Type B pancreatic cell (in vitro differentiated cells): Measurements from ENCODE around the gene NDUFV2. TPM values are rescaled to one million over a fixed set of nuclear protein-coding genes. Genes with fewer than 3 reads are reported as not detected.

Experiments used
- DNase-seq: peaks from one replicate; pipeline ENCODE4 v3.0.0; 2021; ENCODE audit warnings: mixed read lengths; ENCODE audit not compliant: unreplicated experiment; ENCODE audit errors: extremely low spot score
- H3K27ac Mint-ChIP-seq: 2 replicates; pipeline ENCODE4 v1.8.0; 2021; ENCODE audit warnings: mild to moderate bottlenecking, mixed read lengths
- H3K27me3 Mint-ChIP-seq: 2 replicates; pipeline ENCODE4 v1.8.0; 2021; ENCODE audit warnings: mixed read lengths
- H3K36me3 Mint-ChIP-seq: 2 replicates; pipeline ENCODE4 v1.8.0; 2021; ENCODE audit warnings: mixed read lengths
- H3K4me1 Mint-ChIP-seq: one replicate; pipeline ENCODE4 v1.8.0; 2021; ENCODE audit warnings: mixed read lengths; ENCODE audit not compliant: unreplicated experiment
- H3K4me3 Mint-ChIP-seq: 2 replicates; pipeline ENCODE4 v1.8.0; 2021; ENCODE audit warnings: mild to moderate bottlenecking, mixed read lengths
- H3K9me3 Mint-ChIP-seq: 2 replicates; pipeline ENCODE4 v1.8.0; 2021; ENCODE audit warnings: mixed read lengths
- total RNA-seq: library from RNA; stranded (reverse); gene quantifications from 2 replicates; pipeline ENCODE4 v1.2.1, GENCODE V29; 2021; ENCODE audit warnings: low replicate concordance
- TF ChIP-seq, protein P1 (sequence below): fragments of 200-600 bp; sonication (generic); conservative IDR thresholded peaks from 2 replicates; pipeline ENCODE4 v1.5.0; 2021; ENCODE audit warnings: antibody characterized with exemption, mild to moderate bottlenecking

The NDUFV2 gene
- total RNA-seq, 1 donor from 2014 or later = 135 TPM

DNA sequence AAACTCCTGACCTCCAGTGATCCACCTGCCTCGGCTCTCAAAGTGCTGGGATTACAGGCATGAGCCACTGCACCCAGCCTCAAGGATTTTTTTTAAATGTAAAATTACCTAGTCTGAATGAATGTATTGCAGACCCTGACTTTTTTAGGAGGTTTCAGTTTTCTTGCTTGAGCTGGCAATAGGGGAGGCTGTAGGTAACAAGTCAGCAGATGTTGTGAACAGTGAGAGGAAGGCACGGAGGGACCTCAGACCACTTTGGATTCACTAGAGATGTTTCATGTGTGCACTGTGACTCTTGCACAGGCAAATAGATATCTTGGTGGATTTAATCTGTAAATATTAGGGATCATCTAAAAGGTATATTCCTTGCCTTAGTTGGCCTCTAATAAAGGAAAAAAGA is 6.4 kb downstream of the NDUFV2 start:
- Mint-ChIP-seq H3K4me3 (no peak overlapping the region), H3K9me3 (no peaks in the 10 kb centered on the region)
- DNase-seq = no peak

DNA sequence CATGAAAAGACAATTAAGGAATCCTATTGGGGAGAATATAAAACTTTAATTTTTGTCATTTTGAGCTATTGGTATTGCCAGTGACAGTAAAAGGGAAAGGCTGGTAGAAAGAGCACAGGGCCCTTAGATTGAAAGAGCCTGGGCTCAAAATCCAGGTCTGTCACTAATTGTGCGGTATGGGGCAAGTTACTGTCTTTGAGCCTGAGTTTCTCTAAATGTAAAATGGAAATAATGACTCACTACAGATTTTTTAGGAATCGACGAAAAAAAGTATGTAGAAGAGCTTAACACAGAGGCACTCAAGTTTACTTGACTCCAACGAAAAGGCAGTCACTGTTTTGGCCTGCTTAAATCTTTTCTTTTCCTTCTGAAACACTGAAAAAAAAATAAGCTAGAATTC is 7.0 kb downstream of the NDUFV2 start:
- H3K36me3 Mint-ChIP-seq = peaks cover 10% of the 10 kb centered on the region
- H3K4me3 Mint-ChIP-seq = no peak overlapping the region

More for the DNA sequence above, 6.4 kb downstream of the NDUFV2 start:
- peak overlapping the region; percentile 50 for H3K27ac Mint-ChIP-seq
- H3K36me3 Mint-ChIP-seq = peaks cover 15% of the 10 kb centered on the region
- TF ChIP-seq, protein P1, sequence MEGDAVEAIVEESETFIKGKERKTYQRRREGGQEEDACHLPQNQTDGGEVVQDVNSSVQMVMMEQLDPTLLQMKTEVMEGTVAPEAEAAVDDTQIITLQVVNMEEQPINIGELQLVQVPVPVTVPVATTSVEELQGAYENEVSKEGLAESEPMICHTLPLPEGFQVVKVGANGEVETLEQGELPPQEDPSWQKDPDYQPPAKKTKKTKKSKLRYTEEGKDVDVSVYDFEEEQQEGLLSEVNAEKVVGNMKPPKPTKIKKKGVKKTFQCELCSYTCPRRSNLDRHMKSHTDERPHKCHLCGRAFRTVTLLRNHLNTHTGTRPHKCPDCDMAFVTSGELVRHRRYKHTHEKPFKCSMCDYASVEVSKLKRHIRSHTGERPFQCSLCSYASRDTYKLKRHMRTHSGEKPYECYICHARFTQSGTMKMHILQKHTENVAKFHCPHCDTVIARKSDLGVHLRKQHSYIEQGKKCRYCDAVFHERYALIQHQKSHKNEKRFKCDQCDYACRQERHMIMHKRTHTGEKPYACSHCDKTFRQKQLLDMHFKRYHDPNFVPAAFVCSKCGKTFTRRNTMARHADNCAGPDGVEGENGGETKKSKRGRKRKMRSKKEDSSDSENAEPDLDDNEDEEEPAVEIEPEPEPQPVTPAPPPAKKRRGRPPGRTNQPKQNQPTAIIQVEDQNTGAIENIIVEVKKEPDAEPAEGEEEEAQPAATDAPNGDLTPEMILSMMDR = no peak
- H3K4me1 Mint-ChIP-seq = peaks cover 70% of the 10 kb centered on the region
- no peaks in the 10 kb centered on the region for H3K27me3 Mint-ChIP-seq

DNA sequence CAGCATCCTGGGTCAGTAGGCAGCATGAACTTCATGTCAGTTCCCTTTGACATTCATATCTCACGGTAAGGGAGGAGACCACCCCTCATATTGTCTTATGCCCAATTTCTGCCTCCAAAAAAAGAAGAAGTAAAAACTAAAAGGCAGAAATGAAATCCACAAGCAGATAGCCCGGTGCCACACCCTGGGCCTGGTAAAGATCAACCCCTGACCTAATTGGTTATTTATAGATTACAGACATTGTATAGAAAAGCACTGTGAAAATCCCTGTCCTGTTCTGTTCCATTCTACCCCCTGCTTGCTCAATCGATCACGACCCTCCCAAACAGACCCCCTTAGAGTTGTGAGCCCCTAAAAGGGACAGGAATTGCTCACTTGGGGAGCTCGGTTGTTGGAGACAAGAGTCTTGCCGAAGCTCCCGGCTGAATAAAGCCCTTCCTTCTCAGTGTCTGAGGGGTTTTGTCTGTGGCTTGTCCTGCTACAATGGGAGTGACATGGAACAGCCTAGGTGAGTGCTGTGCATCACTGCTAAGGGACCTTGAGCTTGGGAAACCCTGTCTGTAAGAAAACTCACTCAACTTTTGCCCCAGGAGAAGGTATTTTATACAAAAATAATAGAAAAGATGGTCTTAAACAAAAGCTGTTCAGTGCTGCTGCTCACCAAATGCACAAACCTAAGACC is 11.1 kb downstream of the NDUFV2 start:
- Mint-ChIP-seq H3K27me3 (no peaks in the 10 kb centered on the region), H3K36me3 (peaks cover 15% of the 10 kb centered on the region), H3K27ac (no peak overlapping the region), H3K9me3 (no peaks in the 10 kb centered on the region), H3K4me1 (peaks cover 42% of the 10 kb centered on the region), H3K4me3 (no peak overlapping the region)
- no peak for DNase-seq
- TF ChIP-seq, protein P1 = no peak

More for the DNA sequence above, 7.0 kb downstream of the NDUFV2 start:
- Mint-ChIP-seq H3K27me3 (no peaks in the 10 kb centered on the region), H3K9me3 (no peaks in the 10 kb centered on the region), H3K4me1 (peaks cover 64% of the 10 kb centered on the region), H3K27ac (peak overlapping the region; percentile 50)
- TF ChIP-seq, protein P1 = no peak
- no peak for DNase-seq

DNA sequence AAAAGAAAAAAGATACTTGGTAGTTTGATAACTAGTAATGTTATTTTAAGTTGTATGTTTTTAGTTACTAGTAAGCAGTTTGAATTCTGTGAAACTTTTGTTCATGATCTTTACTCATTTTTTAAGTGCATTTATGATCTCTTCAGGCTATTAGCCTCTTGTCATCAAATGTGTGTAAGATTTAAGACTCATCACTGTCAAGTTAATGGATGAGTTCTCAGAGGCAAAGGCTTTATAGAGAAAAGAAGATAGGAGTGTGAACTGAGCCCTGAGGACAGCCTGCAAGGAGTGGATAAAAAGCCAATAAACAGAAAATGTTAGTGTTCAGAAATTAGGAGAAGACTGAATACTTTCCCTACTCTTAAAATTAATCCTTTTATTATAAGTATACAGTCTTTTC is 13.5 kb downstream of the NDUFV2 start:
- TF ChIP-seq, protein P1 = no peak
- H3K4me1 Mint-ChIP-seq = peaks cover 24% of the 10 kb centered on the region
- DNase-seq = no peak
- no peaks in the 10 kb centered on the region for H3K27me3 Mint-ChIP-seq
- H3K9me3 Mint-ChIP-seq = no peaks in the 10 kb centered on the region
- no peak overlapping the region for H3K27ac Mint-ChIP-seq
- H3K4me3 Mint-ChIP-seq = no peak overlapping the region
- peaks cover 12% of the 10 kb centered on the region for H3K36me3 Mint-ChIP-seq

DNA sequence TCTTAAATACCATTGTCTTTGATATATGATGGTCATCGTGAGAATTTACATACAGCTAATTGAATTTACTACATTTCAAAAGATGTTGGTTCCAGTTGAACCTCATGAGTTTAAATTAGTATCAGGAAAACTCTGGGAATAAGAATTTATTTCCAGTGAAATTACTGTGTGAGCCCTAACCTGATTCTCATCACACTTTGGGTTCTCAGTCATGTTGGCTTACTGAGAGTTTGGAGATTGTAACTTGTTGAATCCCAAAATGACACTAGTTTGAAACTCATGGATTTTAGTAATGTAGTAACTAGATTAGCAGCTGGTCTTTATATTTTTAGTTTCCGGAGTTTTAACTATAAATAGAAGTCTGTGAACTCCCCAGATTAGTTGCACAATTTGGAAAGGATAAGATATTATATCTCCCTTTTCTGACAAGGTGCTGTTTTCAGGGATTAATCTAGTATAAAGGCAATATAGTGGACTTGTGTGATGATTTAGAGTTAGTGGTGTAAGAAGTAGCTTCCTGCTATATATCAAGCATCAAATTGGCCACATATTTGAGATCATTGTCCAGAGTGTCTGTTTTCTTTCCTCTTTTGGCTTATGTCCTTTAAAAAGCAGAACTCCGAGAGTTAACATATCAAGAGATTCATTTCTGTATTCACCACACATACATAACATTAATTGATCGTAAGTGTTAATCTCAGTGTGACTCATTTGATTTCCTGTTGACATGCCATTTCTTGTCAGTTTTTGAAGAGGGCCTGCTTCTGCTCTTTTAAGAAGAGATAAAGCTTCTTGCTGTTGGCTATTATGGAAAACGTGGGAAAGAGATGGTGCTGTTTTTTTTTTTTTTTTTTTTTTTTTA is 15.7 kb downstream of the NDUFV2 start:
- Mint-ChIP-seq H3K9me3 (no peaks in the 10 kb centered on the region), H3K36me3 (peaks cover 12% of the 10 kb centered on the region), H3K4me1 (peaks cover 20% of the 10 kb centered on the region), H3K27ac (no peak overlapping the region), H3K4me3 (no peak overlapping the region), H3K27me3 (no peaks in the 10 kb centered on the region)
- TF ChIP-seq, protein P1 = no peak
- DNase-seq = no peak
